Tibial nerve (tissue), 4 donors: ENCODE measurements around the gene SUSD3. TPM values are rescaled to one million over a fixed set of nuclear protein-coding genes. Genes with fewer than 3 reads are reported as not detected.

ENCODE experiments used
- DNase-seq, 2 donors: peaks; one replicate each; pipeline ENCODE4 v3.0.0-alpha.2; 2019; ENCODE audit warnings: low spot score in 2 of 2
- H3K27ac ChIP-seq, 4 donors: fragments of 200-600 bp; sonication (generic) in 3 of 4; one replicate each; pipeline ENCODE4 v1.5.1; 2017 to 2019; ENCODE audit warnings: mild to moderate bottlenecking in 1 of 4
- H3K27me3 ChIP-seq, 2 donors: fragments of 200-600 bp; sonication (generic) in 1 of 2; one replicate each; pipeline versions ENCODE4 v1.5.1 to v1.6.0; 2017 to 2019
- H3K36me3 ChIP-seq, 3 donors: fragments of 200-600 bp; sonication (generic); one replicate each; pipeline ENCODE4 v1.5.1; 2018 to 2019
- H3K4me1 ChIP-seq, 4 donors: fragments of 200-600 bp; sonication (generic) in 3 of 4; one replicate each; pipeline ENCODE4 v1.5.1; 2017 to 2019
- H3K4me3 ChIP-seq, 4 donors: fragments of 200-600 bp; sonication (generic) in 3 of 4; one replicate each; pipeline ENCODE4 v1.5.1; 2017 to 2019; ENCODE audit warnings: mild to moderate bottlenecking in 1 of 4, moderate library complexity in 1 of 4
- H3K9me3 ChIP-seq, 4 donors: fragments of 200-600 bp; sonication (generic) in 3 of 4; one replicate each; pipeline ENCODE4 v1.5.1; 2017 to 2019
- EP300 ChIP-seq, 2 donors: sonication (generic); formaldehyde crosslinking; IDR thresholded peaks; one replicate each; pipeline ENCODE4 v1.6.1; 2017; ENCODE audit warnings: antibody characterized with exemption in 2 of 2, mild to moderate bottlenecking in 1 of 2
- POLR2A ChIP-seq, 2 donors: fragments of 450-650 bp; IDR thresholded peaks; one replicate each; pipeline ENCODE4 v1.6.1; 2017; ENCODE audit warnings: antibody characterized with exemption in 2 of 2, mild to moderate bottlenecking in 2 of 2, moderate library complexity in 2 of 2
- WGBS, 2 donors: methylation state at CpG; one replicate each; pipeline ENCODE4 v1.1.5; 2018; 5-methylcytosine and 5-hydroxymethylcytosine counted together
- total RNA-seq, 4 donors: library from RNA; depleted of rRNA; stranded (reverse); fragments of >200 nt; gene quantifications; one replicate each; pipeline ENCODE4 v1.1.0, GENCODE V29; 2016
- TF ChIP-seq, protein P1 (sequence below), 5 experiments: fragments of 200-600 bp in 3 of 5; fragments of 450-650 bp in 2 of 5; sonication (generic) in 3 of 5; IDR thresholded peaks; one replicate each; pipeline ENCODE4 v1.5.1; 2016 to 2019; ENCODE audit warnings: antibody characterized with exemption in 5 of 5, mild to moderate bottlenecking in 3 of 5, moderate library complexity in 2 of 5

Gene SUSD3
- total RNA-seq, 4 donors from 2014 or later = 3.0 to 4.2 (median 3.7) TPM; not detected in 1

DNA sequence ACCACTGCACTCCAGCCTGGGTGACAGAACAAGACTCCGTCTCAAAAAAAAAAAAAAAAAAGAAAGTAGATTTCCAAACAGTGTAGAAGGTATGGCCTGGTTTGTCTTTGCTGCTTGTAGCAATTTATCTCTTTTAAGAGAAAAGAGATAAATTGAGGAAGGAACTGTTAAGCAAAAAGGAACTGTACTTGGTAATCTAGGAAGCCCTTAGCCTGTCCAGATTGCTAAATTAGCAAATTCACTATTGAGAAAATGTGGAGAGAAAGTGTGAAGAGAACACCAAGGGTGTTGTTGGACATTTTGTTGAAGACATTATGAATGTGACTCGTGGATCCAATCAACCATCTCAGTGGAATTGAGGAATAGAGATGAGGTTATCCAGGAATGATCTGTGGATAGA, 13.0 kb upstream of the SUSD3 start:
- no peak overlapping the region for H3K27ac ChIP-seq
- H3K27me3 ChIP-seq = no peaks in the 10 kb centered on the region
- H3K4me3 ChIP-seq = no peak overlapping the region
- H3K4me1 ChIP-seq = no peaks in the 10 kb centered on the region
- 88 to 89% methylated on average over 2 of the region's 2 CpGs for WGBS, 2 donors
- TF ChIP-seq, protein P1, sequence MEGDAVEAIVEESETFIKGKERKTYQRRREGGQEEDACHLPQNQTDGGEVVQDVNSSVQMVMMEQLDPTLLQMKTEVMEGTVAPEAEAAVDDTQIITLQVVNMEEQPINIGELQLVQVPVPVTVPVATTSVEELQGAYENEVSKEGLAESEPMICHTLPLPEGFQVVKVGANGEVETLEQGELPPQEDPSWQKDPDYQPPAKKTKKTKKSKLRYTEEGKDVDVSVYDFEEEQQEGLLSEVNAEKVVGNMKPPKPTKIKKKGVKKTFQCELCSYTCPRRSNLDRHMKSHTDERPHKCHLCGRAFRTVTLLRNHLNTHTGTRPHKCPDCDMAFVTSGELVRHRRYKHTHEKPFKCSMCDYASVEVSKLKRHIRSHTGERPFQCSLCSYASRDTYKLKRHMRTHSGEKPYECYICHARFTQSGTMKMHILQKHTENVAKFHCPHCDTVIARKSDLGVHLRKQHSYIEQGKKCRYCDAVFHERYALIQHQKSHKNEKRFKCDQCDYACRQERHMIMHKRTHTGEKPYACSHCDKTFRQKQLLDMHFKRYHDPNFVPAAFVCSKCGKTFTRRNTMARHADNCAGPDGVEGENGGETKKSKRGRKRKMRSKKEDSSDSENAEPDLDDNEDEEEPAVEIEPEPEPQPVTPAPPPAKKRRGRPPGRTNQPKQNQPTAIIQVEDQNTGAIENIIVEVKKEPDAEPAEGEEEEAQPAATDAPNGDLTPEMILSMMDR (IDR thresholded peaks at IDR 0.05) = no peak
- TF ChIP-seq EP300 (IDR thresholded peaks at IDR 0.05) (no peak), POLR2A (IDR thresholded peaks at IDR 0.05) (no peak)
- no peaks in the 10 kb centered on the region for H3K36me3 ChIP-seq
- peaks cover 0 to 10% (median 0%) of the 10 kb centered on the region in 4 donors for H3K9me3 ChIP-seq
- DNase-seq = no peak

DNA sequence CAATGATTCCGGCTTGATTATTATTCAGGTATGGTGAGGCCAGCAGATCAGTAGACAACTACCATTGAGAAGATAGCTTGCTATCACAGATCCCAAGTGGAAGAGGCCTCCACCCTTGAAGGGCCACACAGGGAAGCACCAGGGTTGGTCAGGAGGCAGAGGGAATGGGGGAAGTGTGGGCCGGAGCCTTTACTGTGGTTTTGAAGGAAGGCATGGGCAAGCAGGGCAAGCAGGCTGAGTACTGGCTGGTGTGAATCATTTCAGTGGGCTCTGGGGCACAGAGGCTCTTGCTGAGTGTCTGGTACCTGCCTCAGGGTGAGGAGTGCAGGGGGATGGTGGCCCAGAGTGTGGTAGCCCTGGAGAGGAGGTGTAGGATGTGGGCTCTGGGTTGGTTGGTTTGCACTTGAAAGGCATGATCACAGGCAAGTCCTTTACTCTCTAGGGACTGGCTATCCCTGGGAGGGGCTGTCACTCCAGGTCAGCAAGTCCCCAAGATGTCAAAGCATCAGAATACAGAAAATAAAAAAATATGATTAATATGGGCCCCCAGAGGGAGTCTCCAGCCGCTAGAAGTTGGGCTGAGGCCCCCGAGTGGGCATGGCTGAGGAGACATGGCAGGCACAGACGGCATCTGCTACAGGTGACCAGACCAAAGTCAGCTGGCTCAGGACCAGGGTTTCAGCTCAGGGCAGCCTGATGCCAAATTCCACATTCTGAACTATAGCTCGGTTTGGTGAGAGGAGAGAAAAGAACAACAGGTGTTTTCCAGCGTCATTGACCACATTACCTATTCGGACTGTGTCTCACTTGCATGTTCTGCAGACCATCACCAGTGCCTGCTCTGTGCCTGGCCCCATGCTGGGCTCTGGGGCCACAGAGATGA, 9.7 kb upstream of the SUSD3 start:
- H3K4me1 ChIP-seq = peaks cover 0 to 9% (median 0%) of the 10 kb centered on the region in 4 donors
- no peak for DNase-seq
- TF ChIP-seq, protein P1 (IDR thresholded peaks at IDR 0.05) = no peak
- TF ChIP-seq POLR2A (IDR thresholded peaks at IDR 0.05) (no peak), EP300 (IDR thresholded peaks at IDR 0.05) (no peak)
- no peak overlapping the region for H3K4me3 ChIP-seq
- H3K27me3 ChIP-seq = no peaks in the 10 kb centered on the region
- H3K27ac ChIP-seq = no peak overlapping the region
- WGBS, 2 donors = 88 to 94% methylated on average over 8 of the region's 8 CpGs
- H3K36me3 ChIP-seq = no peaks in the 10 kb centered on the region
- peaks cover 0 to 10% (median 0%) of the 10 kb centered on the region in 4 donors for H3K9me3 ChIP-seq

DNA sequence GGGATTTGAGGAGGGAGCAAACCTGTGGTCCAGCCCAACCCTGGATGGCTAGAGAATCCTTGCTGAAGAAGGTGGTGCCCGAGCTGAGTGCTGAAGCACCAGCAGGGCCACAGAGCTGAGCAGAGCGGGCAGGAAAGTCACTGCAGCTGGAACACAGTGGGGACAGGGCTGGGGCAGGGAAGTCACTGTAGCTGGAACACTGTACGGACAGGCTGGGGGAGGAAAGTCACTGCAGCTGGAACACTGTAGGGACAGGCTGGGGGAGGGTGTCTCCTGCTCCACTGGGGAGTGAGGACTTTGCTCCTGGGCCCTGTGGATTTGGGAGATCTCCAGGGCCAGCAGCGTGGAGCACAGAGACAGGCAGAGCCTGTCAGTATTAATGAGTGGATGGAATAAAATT, 9.0 kb upstream of the SUSD3 start:
- Histone ChIP-seq H3K4me3 (no peak overlapping the region), H3K36me3 (no peaks in the 10 kb centered on the region), H3K9me3 (peaks cover 0 to 10% (median 0%) of the 10 kb centered on the region in 4 donors), H3K27me3 (no peaks in the 10 kb centered on the region), H3K4me1 (peaks cover 0 to 9% (median 0%) of the 10 kb centered on the region in 4 donors), H3K27ac (no peak overlapping the region)
- WGBS, 2 donors = 83 to 85% methylated on average over 4 of the region's 4 CpGs
- DNase-seq = no peak
- TF ChIP-seq POLR2A (IDR thresholded peaks at IDR 0.05) = no peak
- TF ChIP-seq EP300 (IDR thresholded peaks at IDR 0.05) = no peak
- TF ChIP-seq, protein P1 (IDR thresholded peaks at IDR 0.05) = no peak

DNA sequence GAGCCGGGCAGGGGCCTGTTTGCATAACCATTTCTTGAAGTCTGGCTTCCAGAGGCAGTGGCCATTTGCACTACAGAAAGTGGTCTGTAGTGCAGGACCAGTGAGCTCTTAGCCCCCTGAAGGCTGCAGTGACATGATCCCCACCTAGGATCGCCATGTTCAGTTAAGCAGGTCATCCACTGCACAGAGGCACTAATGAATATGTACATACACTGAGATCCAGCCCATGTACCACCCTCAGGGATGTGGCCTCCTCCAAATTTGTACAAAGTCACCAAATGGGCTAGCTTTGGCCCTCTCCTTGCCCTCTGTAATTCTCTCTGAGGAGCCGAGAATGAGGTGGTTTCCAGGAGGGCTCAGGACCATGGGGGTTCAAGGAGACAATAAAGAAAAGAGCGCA, 8.3 kb upstream of the SUSD3 start:
- Histone ChIP-seq H3K9me3 (peaks cover 0 to 10% (median 0%) of the 10 kb centered on the region in 4 donors), H3K36me3 (no peaks in the 10 kb centered on the region), H3K27me3 (no peaks in the 10 kb centered on the region), H3K4me1 (peaks cover 0 to 9% (median 0%) of the 10 kb centered on the region in 4 donors), H3K4me3 (no peak overlapping the region), H3K27ac (no peak overlapping the region)
- 90 to 97% methylated on average over 4 of the region's 4 CpGs for WGBS, 2 donors
- DNase-seq = no peak
- TF ChIP-seq EP300 (IDR thresholded peaks at IDR 0.05) (no peak), POLR2A (IDR thresholded peaks at IDR 0.05) (no peak)
- TF ChIP-seq, protein P1 (IDR thresholded peaks at IDR 0.05) = no peak

DNA sequence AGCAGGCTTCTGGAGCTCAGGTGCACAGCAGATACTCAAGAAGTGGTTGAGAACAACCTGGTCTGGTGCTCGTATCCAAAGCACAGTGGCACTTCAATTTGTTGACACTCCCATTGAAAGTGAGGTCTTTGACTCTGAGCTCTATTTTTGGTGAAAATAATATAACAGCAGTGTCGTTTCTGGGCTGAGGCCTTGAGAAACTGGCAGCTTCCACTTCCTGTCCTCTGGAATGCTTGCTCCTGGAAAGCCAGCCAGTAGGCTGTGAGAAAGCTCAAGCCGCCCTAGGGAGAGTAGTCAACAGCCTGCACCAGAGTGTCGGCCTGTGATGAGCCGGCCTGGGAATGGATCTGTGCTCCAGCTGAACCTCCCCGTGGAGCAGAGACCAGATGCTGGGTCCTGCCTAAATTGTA, 6.8 kb upstream of the SUSD3 start:
- Histone ChIP-seq H3K27ac (peak overlapping the region in 3 of 4 donors; percentile 3 to 80 (median 15)), H3K9me3 (no peaks in the 10 kb centered on the region), H3K4me3 (no peak overlapping the region), H3K27me3 (no peaks in the 10 kb centered on the region), H3K4me1 (peaks cover 0 to 9% (median 0%) of the 10 kb centered on the region in 4 donors), H3K36me3 (no peaks in the 10 kb centered on the region)
- 24 to 40% methylated on average over 6 of the region's 6 CpGs for WGBS, 2 donors
- no peak for TF ChIP-seq POLR2A (IDR thresholded peaks at IDR 0.05)
- TF ChIP-seq EP300 (IDR thresholded peaks at IDR 0.05) = no peak
- TF ChIP-seq, protein P1 (IDR thresholded peaks at IDR 0.05) = no peak
- DNase-seq = no peak
